Kidney (tissue), 14 donors: Measurements from ENCODE around the gene SALL3. TPM values are rescaled to one million over a fixed set of nuclear protein-coding genes. Genes with fewer than 3 reads are reported as not detected.
A peak's percentile ranks its signal among the peaks of the same experiment; 100 is the strongest.

Experiments used
- DNase-seq, 5 donors: peaks; one replicate each; pipeline ENCODE4 v3.0.0-alpha.2; 2013 to 2020
- FAIRE-seq: peaks from 2 replicates; lab custom pipeline; 2012; peaks lifted over from hg19 to GRCh38; lab: Jason Lieb, UNC
- H3K27ac ChIP-seq, 2 donors: one replicate each; pipeline ENCODE4 v1.7.0; 2013; ENCODE audit warnings: low read depth in 2 of 2, low read length in 2 of 2, inconsistent platforms in 1 of 2
- H3K27me3 ChIP-seq: one replicate; pipeline ENCODE4 v1.7.1; 2013; ENCODE audit warnings: low read length, inconsistent platforms; ENCODE audit not compliant: control insufficient read depth, insufficient read depth
- H3K36me3 ChIP-seq, 3 donors: one replicate each; pipeline versions ENCODE4 v1.7.0 to v1.7.1; 2013; ENCODE audit warnings: low read length in 3 of 3, control low read depth in 1 of 3, inconsistent platforms in 1 of 3; ENCODE audit not compliant: insufficient read depth in 3 of 3, control insufficient read depth in 2 of 3
- H3K4me1 ChIP-seq, 3 donors: one replicate each; pipeline versions ENCODE4 v1.7.0 to v1.7.1; 2013; ENCODE audit warnings: low read length in 3 of 3, inconsistent platforms in 1 of 3, low read depth in 1 of 3; ENCODE audit not compliant: control insufficient read depth in 2 of 3, insufficient read depth in 2 of 3
- H3K4me3 ChIP-seq, 3 donors: one replicate each; pipeline versions ENCODE4 v1.7.0 to v1.8.1; 2013; ENCODE audit warnings: low read length in 3 of 3, control low read depth in 1 of 3, inconsistent platforms in 1 of 3
- H3K9ac ChIP-seq, 3 donors: one replicate each; pipeline versions ENCODE4 v1.7.0 to v1.7.1; 2013; ENCODE audit warnings: low read length in 3 of 3, control low read depth in 1 of 3, inconsistent platforms in 1 of 3
- H3K9me3 ChIP-seq, 3 donors: one replicate each; pipeline versions ENCODE4 v1.7.0 to v1.7.1; 2013; ENCODE audit warnings: low read length in 3 of 3, control low read depth in 1 of 3, inconsistent platforms in 1 of 3; ENCODE audit not compliant: control insufficient read depth in 2 of 3, insufficient read depth in 1 of 3
- intact Hi-C: fragments of 100-400 bp; cut with DNase I; formaldehyde crosslinking; loops from one replicate; pipeline ENCODE4 v1.11.1; 2022
- polyA plus RNA-seq: library from polyadenylated mRNA; stranded (reverse); fragments of 350-450 nt; fragmentation: Illumina TruSeq; extraction: RNeasy Lipid Tissue Mini Kit (QIAGEN cat#74804); gene quantifications from one replicate; pipeline ENCODE4 v1.2.3, GENCODE V29; 2014; ENCODE audit warnings: low read depth, low replicate concordance; ENCODE audit not compliant: insufficient read depth
- total RNA-seq: library from RNA; stranded (reverse); fragmentation: NEBNext Ultra II Directional; extraction: Animal tissue kit (Norgen Biotek cat#: 25700); gene quantifications from one replicate; pipeline ENCODE4 v1.2.1, GENCODE V29; 2021
- TF ChIP-seq, protein P1 (sequence below): IDR thresholded peaks from 3 replicates; pipeline ENCODE4 v1.5.1; 2012; ENCODE audit warnings: mild to moderate bottlenecking, moderate library complexity, borderline replicate concordance; ENCODE audit not compliant: insufficient read depth; ENCODE audit errors: extremely low read depth
- donor health status: control.
- donor health status: control.
- donor health status: control.
- donor health status: control.
- donor health status: control.
- donor health status: DM: yes; HTN: yes; CAD: no.
- donor health status: Normal renal cell carcinoma (clear cell type).

Gene SALL3
- total and polyA plus RNA-seq, 2 donors from 2014 or later: 2.0 to 5.5 TPM

DNA sequence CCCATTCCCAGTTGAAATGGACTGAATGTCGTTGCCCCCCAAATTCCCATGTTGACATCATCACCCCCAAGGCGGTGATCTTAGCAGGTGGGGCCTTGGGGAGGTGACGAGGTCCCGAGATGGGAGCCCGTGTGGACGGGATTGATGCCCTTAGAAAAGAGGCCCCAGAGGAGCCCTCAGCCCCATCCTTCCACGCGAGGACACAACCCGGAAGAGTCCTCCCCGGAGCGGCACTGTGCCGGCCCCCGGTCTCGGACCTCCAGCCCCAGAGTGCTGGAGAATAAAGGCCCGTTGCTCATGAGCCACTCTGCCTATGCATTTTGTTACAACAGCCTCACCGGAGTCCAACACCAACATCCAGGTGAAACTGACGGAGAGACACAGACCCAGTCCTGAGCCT, 30.4 kb upstream of the SALL3 start:
- Histone ChIP-seq H3K4me1 (no peaks in the 10 kb centered on the region), H3K9ac (no peak overlapping the region), H3K4me3 (no peak overlapping the region), H3K36me3 (no peaks in the 10 kb centered on the region), H3K27ac (no peak overlapping the region), H3K27me3 (no peaks in the 10 kb centered on the region), H3K9me3 (no peaks in the 10 kb centered on the region)
- intact Hi-C loops: no loop called here
- DNase-seq (no peak), FAIRE-seq (no peak)
- TF ChIP-seq, protein P1, sequence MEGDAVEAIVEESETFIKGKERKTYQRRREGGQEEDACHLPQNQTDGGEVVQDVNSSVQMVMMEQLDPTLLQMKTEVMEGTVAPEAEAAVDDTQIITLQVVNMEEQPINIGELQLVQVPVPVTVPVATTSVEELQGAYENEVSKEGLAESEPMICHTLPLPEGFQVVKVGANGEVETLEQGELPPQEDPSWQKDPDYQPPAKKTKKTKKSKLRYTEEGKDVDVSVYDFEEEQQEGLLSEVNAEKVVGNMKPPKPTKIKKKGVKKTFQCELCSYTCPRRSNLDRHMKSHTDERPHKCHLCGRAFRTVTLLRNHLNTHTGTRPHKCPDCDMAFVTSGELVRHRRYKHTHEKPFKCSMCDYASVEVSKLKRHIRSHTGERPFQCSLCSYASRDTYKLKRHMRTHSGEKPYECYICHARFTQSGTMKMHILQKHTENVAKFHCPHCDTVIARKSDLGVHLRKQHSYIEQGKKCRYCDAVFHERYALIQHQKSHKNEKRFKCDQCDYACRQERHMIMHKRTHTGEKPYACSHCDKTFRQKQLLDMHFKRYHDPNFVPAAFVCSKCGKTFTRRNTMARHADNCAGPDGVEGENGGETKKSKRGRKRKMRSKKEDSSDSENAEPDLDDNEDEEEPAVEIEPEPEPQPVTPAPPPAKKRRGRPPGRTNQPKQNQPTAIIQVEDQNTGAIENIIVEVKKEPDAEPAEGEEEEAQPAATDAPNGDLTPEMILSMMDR: no peak

DNA sequence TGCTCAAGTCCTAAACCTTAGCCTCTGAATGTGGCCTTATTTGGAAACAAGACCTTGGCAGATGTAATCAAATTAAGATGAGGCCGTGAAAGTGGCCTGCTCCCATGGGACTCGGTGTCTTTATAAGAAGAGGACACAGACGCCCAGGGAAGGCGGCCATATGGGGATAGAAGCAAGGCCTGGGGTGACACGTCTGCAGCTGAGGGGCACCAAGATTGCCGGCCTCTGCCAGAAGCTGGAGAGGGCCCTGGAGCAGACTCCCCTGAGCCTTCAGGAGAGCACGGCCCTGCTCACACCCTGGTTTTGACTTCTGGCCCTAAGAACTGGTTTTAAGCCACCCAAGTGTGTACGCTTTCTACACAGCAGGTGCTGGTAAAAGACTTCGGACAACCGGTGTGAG, 29.2 kb upstream of the SALL3 start:
- Histone ChIP-seq H3K9ac (no peak overlapping the region), H3K36me3 (no peaks in the 10 kb centered on the region), H3K4me1 (no peaks in the 10 kb centered on the region), H3K27me3 (no peaks in the 10 kb centered on the region), H3K4me3 (no peak overlapping the region), H3K27ac (no peak overlapping the region), H3K9me3 (no peaks in the 10 kb centered on the region)
- intact Hi-C loops: no loop called here
- TF ChIP-seq, protein P1: no peak
- FAIRE-seq: no peak
- DNase-seq: no peak

DNA sequence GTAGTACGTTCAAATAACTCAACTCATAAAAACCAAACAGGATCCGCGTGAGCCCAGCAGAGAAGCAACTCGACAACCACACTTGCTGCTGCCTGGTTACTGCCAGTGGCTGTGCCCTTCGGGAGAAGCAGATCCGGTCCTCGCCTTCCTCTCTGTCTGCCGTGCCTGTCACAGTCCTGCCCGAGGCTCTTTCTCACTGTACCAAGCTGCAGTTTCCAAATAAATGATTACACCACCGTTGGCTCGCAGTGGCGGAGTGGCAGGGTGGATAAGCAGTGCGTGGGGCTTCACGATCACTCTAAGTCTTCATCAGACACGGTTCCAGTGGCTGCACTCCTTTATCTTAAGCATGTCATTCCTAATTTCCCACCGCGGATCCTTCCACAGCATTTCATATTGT, 26.1 kb upstream of the SALL3 start:
- no peaks in the 10 kb centered on the region for H3K4me1 ChIP-seq
- H3K36me3 ChIP-seq: no peaks in the 10 kb centered on the region
- FAIRE-seq: no peak
- H3K27ac ChIP-seq: no peak overlapping the region
- H3K9me3 ChIP-seq: no peaks in the 10 kb centered on the region
- H3K4me3 ChIP-seq: no peak overlapping the region
- intact Hi-C loops: no loop called here
- no peaks in the 10 kb centered on the region for H3K27me3 ChIP-seq
- TF ChIP-seq, protein P1: no peak
- no peak for DNase-seq
- no peak overlapping the region for H3K9ac ChIP-seq

DNA sequence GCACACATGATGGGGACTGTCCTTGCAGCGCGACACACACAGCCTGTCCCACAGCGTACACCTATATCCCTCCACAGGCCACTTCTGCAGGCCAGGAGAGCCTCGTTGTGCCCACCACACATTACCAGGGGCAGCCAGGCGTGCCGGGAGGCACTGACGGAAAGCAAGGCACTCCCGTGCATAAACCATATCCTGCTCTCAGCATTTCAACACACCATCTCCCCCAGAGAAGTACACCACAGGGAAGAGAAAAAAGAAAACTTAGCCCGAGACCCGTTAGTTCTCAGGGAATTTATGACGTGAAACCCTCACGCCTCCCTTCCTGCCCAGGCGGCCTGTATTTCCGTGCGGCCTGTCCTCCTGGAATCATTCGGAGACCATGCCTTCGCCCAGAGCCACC, 24.6 kb upstream of the SALL3 start:
- intact Hi-C loops: no loop called here
- H3K9me3 ChIP-seq: no peaks in the 10 kb centered on the region
- TF ChIP-seq, protein P1: no peak
- FAIRE-seq (no peak), DNase-seq (peak in 3 of 5 donors; percentile 68 to 70 (median 69))
- no peaks in the 10 kb centered on the region for H3K36me3 ChIP-seq
- H3K4me1 ChIP-seq: no peaks in the 10 kb centered on the region
- H3K27ac ChIP-seq: no peak overlapping the region
- no peak overlapping the region for H3K4me3 ChIP-seq
- no peak overlapping the region for H3K9ac ChIP-seq
- no peaks in the 10 kb centered on the region for H3K27me3 ChIP-seq
